Keratinocyte (primary cell): ENCODE data around the gene CUL4A.

ENCODE experiments used
- EZH2 ChIP-seq: IDR thresholded peaks from one replicate; pipeline ENCODE4 v1.6.1; 2012; ENCODE audit warnings: inconsistent platforms, mild to moderate bottlenecking, low read length, moderate library complexity
- TF ChIP-seq, protein P1 (sequence below), 3 experiments: IDR thresholded peaks in 1 of 3; conservative IDR thresholded peaks in 1 of 3; optimal IDR thresholded peaks in 1 of 3; 2 replicates in 2 of 3; 3 replicates in 1 of 3; pipeline versions ENCODE3 to v1.5.1; 2011; ENCODE audit warnings: low read length in 3 of 3, mild to moderate bottlenecking in 3 of 3, moderate library complexity in 2 of 3, control low read depth in 1 of 3, inconsistent platforms in 1 of 3; ENCODE audit not compliant: insufficient read depth in 2 of 3; ENCODE audit errors: extremely low read depth in 1 of 3

DNA sequence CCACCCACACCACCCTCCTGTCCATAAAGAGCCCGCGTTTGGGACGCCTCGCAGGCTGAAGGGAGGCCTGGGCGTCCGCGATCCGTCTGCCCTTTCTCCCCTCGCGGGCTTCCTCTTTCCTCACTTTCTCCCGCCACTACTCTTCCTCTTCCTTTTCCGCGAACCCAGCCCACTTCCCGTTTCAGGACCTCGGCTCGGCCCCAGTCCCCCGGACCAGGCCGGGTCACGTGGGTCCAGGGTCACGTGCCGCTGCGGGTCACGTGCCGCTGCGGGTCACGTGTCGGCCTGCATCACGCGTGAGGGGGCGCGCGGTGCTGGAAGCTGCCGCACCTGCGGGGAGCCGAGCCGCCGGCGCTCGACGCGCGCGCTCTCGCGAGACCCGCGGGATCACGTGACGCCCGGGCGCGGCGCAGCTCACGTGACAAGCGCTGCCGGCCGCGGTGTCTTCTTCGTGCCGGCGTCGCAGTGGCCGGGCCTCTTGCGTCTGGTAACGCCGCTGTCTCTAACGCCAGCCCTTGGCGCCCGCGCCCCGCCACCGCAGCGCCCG is 87.5 kb downstream of the CUL4A start, which contains the start of gene LAMP1:
- TF ChIP-seq, protein P1, sequence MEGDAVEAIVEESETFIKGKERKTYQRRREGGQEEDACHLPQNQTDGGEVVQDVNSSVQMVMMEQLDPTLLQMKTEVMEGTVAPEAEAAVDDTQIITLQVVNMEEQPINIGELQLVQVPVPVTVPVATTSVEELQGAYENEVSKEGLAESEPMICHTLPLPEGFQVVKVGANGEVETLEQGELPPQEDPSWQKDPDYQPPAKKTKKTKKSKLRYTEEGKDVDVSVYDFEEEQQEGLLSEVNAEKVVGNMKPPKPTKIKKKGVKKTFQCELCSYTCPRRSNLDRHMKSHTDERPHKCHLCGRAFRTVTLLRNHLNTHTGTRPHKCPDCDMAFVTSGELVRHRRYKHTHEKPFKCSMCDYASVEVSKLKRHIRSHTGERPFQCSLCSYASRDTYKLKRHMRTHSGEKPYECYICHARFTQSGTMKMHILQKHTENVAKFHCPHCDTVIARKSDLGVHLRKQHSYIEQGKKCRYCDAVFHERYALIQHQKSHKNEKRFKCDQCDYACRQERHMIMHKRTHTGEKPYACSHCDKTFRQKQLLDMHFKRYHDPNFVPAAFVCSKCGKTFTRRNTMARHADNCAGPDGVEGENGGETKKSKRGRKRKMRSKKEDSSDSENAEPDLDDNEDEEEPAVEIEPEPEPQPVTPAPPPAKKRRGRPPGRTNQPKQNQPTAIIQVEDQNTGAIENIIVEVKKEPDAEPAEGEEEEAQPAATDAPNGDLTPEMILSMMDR (optimal IDR thresholded peaks at IDR 0.05 in 1 of 3, IDR thresholded peaks at IDR 0.05 in 1 of 3, conservative IDR thresholded peaks at IDR 0.05 in 1 of 3; ENCODE audit: extremely low read depth in 1 of 3, insufficient read depth in 2 of 3, low read length in 3 of 3): no peak
- no peak for TF ChIP-seq EZH2
